Testis (tissue), 2 donors: ENCODE data around the gene CWC22.

ENCODE experiments used
- CTCF ChIP-seq, 3 experiments: fragments of 450-650 bp in 2 of 3; fragments of 200-600 bp in 1 of 3; sonication (generic) in 1 of 3; IDR thresholded peaks; one replicate each; pipeline ENCODE4 v1.5.1; 2016 to 2019; ENCODE audit warnings: antibody characterized with exemption in 3 of 3, mild to moderate bottlenecking in 2 of 3, moderate library complexity in 1 of 3
- POLR2A ChIP-seq: fragments of 450-650 bp; IDR thresholded peaks from one replicate; pipeline ENCODE4 v1.6.1; 2017; ENCODE audit warnings: antibody characterized with exemption, mild to moderate bottlenecking, moderate library complexity

- TF ChIP-seq CTCF (IDR thresholded peaks at IDR 0.05) (no peak), POLR2A (no peak)
Observed at GRCh38 chr2:180003073-180003472, 4.0 kb downstream of the CWC22 start.
